GM18868 (cell line): Measurements from ENCODE around the gene RYR2.
"Not testable (repeated sequence)": the region's sequence is repeated elsewhere in the genome, so short reads cannot be mapped to it uniquely, and the experiment has no call there.

Experiments
- ATAC-seq: cut with Tn5 transposase; IDR thresholded peaks from one replicate; pipeline ENCODE4 v1.9.1; 2021; ENCODE audit warnings: mild to moderate bottlenecking, moderate library complexity; ENCODE audit not compliant: unreplicated experiment

RYR2 gene

GRCh38 chr1:237814319-237814924 is 772.4 kb downstream of the RYR2 start:
- ATAC-seq = no peak

DNA sequence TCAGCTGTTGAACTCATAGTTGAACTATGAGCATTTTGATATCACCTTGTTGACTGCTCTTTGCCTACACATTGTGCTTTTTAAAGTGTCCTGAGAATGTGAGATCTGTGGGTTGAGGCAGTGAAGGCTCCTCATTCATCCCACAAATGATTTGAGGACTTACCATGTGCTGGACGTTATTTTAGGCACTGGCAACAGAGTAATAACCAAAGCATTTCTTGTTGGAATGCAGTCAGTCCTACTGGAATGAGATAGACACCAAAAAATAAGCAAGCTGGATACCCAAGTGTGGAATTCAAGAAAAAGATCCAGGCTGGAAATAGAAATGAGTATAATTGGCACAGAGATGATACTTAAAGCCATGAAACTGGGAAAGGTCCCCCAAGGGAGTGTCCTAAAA is 775.3 kb downstream of the RYR2 start:
- ATAC-seq = no peak

DNA sequence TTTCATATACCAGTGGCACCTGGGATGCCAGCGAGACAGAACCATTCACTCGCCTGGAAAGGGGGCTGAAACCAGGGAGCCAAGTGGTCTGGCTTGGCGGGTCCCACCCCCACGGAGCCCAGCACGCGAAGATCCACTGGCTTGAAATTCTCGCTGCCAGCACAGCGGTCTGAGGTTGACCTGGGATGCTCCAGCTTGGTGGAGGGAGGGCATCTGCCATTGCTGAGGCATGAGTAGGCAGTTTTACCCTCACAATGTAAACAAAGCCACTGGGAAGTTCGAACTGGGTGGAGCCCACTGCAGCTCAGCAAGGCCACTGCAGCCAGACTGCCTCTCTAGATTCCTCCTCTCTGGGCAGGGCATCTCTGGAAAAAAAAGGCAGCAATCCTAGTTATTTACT is 778.6 kb downstream of the RYR2 start:
- not testable (repeated sequence) for ATAC-seq

DNA sequence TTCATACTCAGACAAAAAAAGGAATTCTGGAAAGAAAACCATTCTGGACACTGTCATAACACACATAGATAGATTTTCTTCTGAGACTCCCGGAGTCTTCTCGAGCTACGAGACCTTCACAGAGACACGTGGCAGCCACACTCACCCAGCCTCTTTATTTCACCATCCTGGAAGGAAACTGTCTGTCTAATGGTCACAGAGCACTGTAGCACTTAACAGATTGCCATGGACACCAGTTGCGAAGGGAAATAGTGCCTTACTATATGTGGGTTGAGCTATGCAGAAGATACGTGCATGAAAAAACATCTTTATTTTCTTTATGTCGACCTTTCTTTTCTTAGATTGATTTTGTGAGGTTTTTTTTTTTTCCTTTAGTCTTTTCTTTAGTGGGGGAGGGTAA is 790.9 kb downstream of the RYR2 start:
- ATAC-seq = no peak

GRCh38 chr1:237834048-237834447 is 792.1 kb downstream of the RYR2 start:
- ATAC-seq = no peak

- no peak for ATAC-seq
Observed at GRCh38 chr1:237834461-237834860, 792.5 kb downstream of the RYR2 start.

- ATAC-seq = no peak
Observed at GRCh38 chr1:237838320-237838719, 796.3 kb downstream of the RYR2 start.

- ATAC-seq = no peak
Observed at GRCh38 chr1:237838904-237839534, 797.0 kb downstream of the RYR2 start.

GRCh38 chr1:237841485-237841884 is 799.5 kb downstream of the RYR2 start:
- no peak for ATAC-seq

DNA sequence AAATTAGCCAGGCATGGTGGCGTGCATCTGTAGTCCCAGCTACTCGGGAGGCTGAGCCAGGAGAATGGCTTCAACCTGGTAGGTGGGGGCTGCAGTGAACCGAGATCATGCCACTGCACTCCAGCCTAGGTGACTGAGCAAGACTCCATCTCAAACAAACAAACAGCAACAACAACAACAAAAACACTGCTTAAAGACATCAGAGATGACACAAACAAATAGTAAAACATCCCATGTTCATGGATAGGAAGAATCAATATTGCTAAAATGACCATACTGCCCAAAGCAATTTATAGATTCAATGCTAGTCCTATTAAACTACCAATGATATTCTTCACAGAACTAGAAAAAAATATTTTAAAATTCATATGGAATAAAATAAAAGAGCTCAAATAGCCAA is 801.5 kb downstream of the RYR2 start:
- ATAC-seq = not testable (repeated sequence)

DNA sequence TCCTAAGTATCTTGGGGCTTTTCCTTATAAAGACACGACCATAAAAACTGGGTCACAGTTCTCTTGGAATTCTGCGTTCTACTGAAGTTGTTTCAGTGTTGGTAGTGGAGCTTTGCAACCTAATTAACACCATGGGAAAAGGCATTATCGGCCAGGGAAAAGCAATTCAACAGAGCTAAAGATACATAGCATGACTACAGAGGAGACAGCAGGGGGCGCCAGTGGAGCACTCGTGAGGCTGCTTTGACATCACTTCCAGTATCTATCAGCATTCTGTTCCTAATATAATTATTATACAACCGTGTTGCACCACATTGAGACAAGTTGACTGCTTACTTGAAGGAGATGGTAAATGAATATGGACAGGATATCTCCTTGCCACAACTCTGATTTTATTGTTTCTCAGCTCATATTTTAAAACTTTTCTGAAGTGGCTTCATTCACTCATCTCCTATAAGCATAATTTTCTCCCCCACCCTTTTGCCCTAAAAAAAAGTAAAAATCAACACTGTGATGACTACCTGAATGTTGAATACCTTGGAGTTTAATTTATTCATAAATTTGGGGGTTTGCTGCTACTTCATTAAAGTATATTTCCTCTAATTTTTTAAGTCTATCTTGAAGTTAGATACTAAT is 809.3 kb downstream of the RYR2 start:
- peak; percentile 87 for ATAC-seq

DNA sequence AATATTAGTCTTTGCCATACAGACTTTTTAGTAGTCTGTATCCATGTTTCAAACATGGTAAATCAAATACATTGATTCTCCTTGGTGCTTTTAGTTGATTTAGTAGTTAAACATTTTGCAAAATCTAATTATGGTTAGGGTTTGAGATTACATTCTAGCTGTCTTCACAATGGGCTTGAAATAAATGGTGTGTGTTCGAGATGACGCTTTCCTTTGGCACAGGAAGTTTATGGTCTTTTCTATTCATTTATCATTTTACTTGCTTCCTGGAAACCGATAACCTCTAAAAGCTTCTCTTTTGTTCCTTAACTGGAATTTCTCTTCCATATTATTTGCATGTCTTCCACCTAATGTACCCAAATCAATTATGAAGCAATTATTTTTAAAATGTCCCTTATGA is 810.4 kb downstream of the RYR2 start:
- no peak for ATAC-seq

GRCh38 chr1:237857455-237857854 is 815.5 kb downstream of the RYR2 start:
- ATAC-seq = no peak

DNA sequence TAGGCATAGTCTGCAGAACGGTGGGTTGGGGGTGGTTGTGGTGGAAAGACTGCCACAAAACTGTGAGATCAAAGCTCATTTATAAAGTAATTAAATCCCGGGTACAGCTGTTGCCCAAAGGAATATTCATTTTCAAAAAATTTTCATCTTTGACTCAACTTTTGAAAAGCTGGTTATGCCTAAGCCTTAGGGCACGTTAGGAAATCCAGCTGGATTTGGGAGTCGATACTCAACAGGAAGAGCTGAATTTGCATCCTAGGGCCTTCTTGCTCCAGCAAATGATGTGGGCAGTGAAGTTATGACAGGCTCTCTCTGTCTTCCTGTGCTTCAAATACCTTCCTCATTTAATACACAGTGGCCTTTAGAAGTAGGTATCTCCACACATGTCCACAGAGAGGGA is 817.0 kb downstream of the RYR2 start:
- no peak for ATAC-seq

GRCh38 chr1:237861944-237862343 is 820.0 kb downstream of the RYR2 start:
- ATAC-seq = no peak

GRCh38 chr1:237863234-237863633 is 821.2 kb downstream of the RYR2 start:
- ATAC-seq = no peak

GRCh38 chr1:237864338-237865244 is 822.6 kb downstream of the RYR2 start:
- ATAC-seq = peak; percentile 71

DNA sequence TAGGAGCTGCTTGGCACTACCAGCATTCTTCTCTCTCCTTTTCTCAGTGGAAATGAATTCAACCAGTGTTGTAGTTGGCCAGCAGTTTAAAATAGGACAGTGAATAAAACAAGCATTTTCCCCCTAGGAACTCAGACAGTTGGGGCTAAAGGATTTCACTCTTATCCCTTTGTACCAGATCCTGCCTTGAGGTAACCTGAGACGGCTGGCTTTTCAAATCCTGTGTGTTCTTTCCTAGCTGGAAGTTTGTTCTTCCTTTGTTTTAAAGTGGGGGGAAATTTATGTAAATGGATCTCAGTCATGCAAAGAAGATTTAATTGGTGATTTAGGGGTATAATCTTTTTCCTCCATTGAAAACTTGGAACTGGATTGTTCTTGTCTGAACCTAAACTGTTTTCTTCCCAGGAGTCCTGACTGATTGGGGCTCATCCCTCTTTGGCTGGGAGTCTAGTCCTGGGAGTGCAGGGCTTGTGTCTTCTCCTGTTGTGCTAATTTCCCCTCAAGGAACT is 825.5 kb downstream of the RYR2 start:
- ATAC-seq = no peak

GRCh38 chr1:237868817-237869600 is 827.0 kb downstream of the RYR2 start:
- ATAC-seq = no peak

- no peak for ATAC-seq
Observed at GRCh38 chr1:237873487-237874211, 831.7 kb downstream of the RYR2 start.
